K562 (cell line): Measurements from ENCODE around the gene GPRC5B. TPM values are rescaled to one million over a fixed set of nuclear protein-coding genes. Genes with fewer than 3 reads are reported as not detected.

Source experiments
- ATAC-seq: fragments of 200-7000 bp; cut with Tn5 transposase; 3 replicates; pipeline ENCODE4 v1.9.1; 2020; ENCODE audit warnings: moderate library complexity
- BruUV-seq: library from RNA; stranded (reverse); fragments of 400-500 nt; replicated peaks from 2 replicates; lab custom pipeline; 2021; lab: Mats Ljungman, UMichigan
- CTCF ChIA-PET: fragments of 300-600 bp; formaldehyde crosslinking; extraction: SDS; loops from one replicate; lab custom pipeline; 2021; ENCODE audit warnings: low intra/inter-chr PET ratio; lab: Yijun Ruan, JAX
- POLR2A ChIA-PET: fragments of 300-600, 350-650 bp; sonication (Branson Sonifier 250); formaldehyde crosslinking; extraction: SDS; loops from one replicate; lab custom pipeline; 2021; ENCODE audit warnings: antibody characterized with exemption, inconsistent platforms; lab: Yijun Ruan, JAX
- DNase-seq, 4 experiments: peaks; one replicate each; pipeline versions ENCODE4 v3.0.0 to v3.0.0-alpha.2; 2011 to 2018; ENCODE audit warnings: low spot score in 3 of 4, mixed read lengths in 3 of 4; ENCODE audit errors: extremely low read depth in 1 of 4
- FAIRE-seq: peaks from 2 replicates; lab custom pipeline; 2011; peaks lifted over from hg19 to GRCh38; lab: Jason Lieb, UNC
- H2AFZ ChIP-seq: 2 replicates; pipeline ENCODE4 v1.6.0; 2011; ENCODE audit warnings: low read depth, low read length, control low read depth, inconsistent platforms
- H3K27ac ChIP-seq: fragments of 200-600 bp; 3 replicates; pipeline ENCODE4 v1.8.0; 2011; ENCODE audit warnings: low read depth, mild to moderate bottlenecking, control low read depth, inconsistent platforms, low read length, moderate library complexity, mixed read lengths; ENCODE audit errors: extremely low read depth
- H3K27me3 ChIP-seq, 2 experiments: fragments of 300-600 bp in 1 of 2; 2 replicates in 1 of 2; 3 replicates in 1 of 2; pipeline versions ENCODE4 v1.6.0 to v1.8.0; 2011; ENCODE audit warnings: inconsistent platforms in 2 of 2, low read length in 2 of 2, mild to moderate bottlenecking in 1 of 2, mixed read lengths in 1 of 2, moderate library complexity in 1 of 2; ENCODE audit not compliant: control insufficient read depth in 2 of 2, insufficient read depth in 2 of 2
- H3K36me3 ChIP-seq: fragments of 300-600 bp; 3 replicates; pipeline ENCODE4 v1.8.0; 2011; ENCODE audit warnings: mild to moderate bottlenecking, low read length, inconsistent platforms; ENCODE audit not compliant: control insufficient read depth, insufficient read depth
- H3K4me1 ChIP-seq, 2 experiments: fragments of 200-600 bp in 1 of 2; replicated peaks in 1 of 2; 2 replicates in 1 of 2; 3 replicates in 1 of 2; pipeline versions ENCODE4 v1.5.1 to v1.8.0; 2011; ENCODE audit warnings: inconsistent platforms in 2 of 2, low read length in 2 of 2, mild to moderate bottlenecking in 1 of 2, mixed read lengths in 1 of 2, moderate library complexity in 1 of 2; ENCODE audit not compliant: control insufficient read depth in 2 of 2, insufficient read depth in 2 of 2
- H3K4me2 ChIP-seq: 2 replicates; pipeline ENCODE4 v1.6.1; 2011; ENCODE audit warnings: low read length, control low read depth, inconsistent platforms, mixed read lengths; ENCODE audit not compliant: insufficient read depth
- H3K4me3 ChIP-seq: fragments of 200-600 bp; sonication (generic), shearing (Covaris generic); 2 replicates; pipeline ENCODE4 v1.5.1; 2016; ENCODE audit warnings: control low read depth, inconsistent platforms
- H3K79me2 ChIP-seq: fragments of 200-600 bp; 3 replicates; pipeline ENCODE4 v1.8.0; 2011; ENCODE audit warnings: low read length, inconsistent platforms; ENCODE audit not compliant: control insufficient read depth, insufficient read depth
- H3K9ac ChIP-seq, 2 experiments: 2 replicates each; pipeline versions ENCODE4 v1.6.0 to v1.6.1; 2011; ENCODE audit warnings: low read depth in 2 of 2, low read length in 2 of 2, control low read depth in 1 of 2, inconsistent platforms in 1 of 2, mild to moderate bottlenecking in 1 of 2, mixed read lengths in 1 of 2; ENCODE audit not compliant: insufficient read depth in 1 of 2
- H3K9me1 ChIP-seq: one replicate; pipeline ENCODE4 v1.6.0; 2011; ENCODE audit warnings: inconsistent platforms, mild to moderate bottlenecking, low read length, moderate library complexity; ENCODE audit not compliant: control insufficient read depth, insufficient read depth
- H3K9me3 ChIP-seq: replicated peaks from 2 replicates; pipeline ENCODE4 v1.5.1; 2011; ENCODE audit warnings: low read depth, low read length, inconsistent platforms; ENCODE audit not compliant: control insufficient read depth, insufficient read depth
- H4K20me1 ChIP-seq: replicated peaks from 2 replicates; pipeline ENCODE4 v1.6.1; 2011; ENCODE audit warnings: low read length, inconsistent platforms, mixed read lengths; ENCODE audit not compliant: control insufficient read depth, insufficient read depth
- ARID4B ChIP-seq: sonication (generic); formaldehyde crosslinking; IDR thresholded peaks from 2 replicates; pipeline ENCODE4 v1.8.0; 2022; ENCODE audit warnings: mild to moderate bottlenecking, missing genetic modification reagents
- MYC ChIP-seq, 2 experiments: fragments of 250-450 bp in 1 of 2; sonication (Bioruptor Pico) in 1 of 2; IDR thresholded peaks; 2 replicates each; pipeline versions ENCODE4 v1.5.1 to v1.6.1; 2012 to 2021; ENCODE audit warnings: low read depth in 2 of 2, borderline replicate concordance in 1 of 2, improper control_type of control experiment in 1 of 2, low read length in 1 of 2, mild to moderate bottlenecking in 1 of 2, moderate library complexity in 1 of 2
- RBM25 ChIP-seq: fragments of 200-400 bp; formaldehyde crosslinking; IDR thresholded peaks from 2 replicates; pipeline ENCODE4 v1.6.1; 2018; ENCODE audit warnings: low read length, low read depth, moderate library complexity; ENCODE audit not compliant: severe bottlenecking
- SIN3A ChIP-seq, 2 experiments: fragments of 150-350 bp in 1 of 2; IDR thresholded peaks; 2 replicates each; pipeline ENCODE4 v1.6.1; 2011 to 2016; ENCODE audit warnings: borderline replicate concordance in 2 of 2, low read depth in 2 of 2, low read length in 2 of 2, mild to moderate bottlenecking in 2 of 2, moderate library complexity in 2 of 2; ENCODE audit not compliant: control insufficient read depth in 1 of 2
- TFAM ChIP-seq: fragments of 250-450 bp; sonication (Bioruptor Pico); conservative IDR thresholded peaks from 2 replicates; pipeline ENCODE4 v1.5.0; 2021; ENCODE audit warnings: mild to moderate bottlenecking, moderate library complexity
- ZNF184 ChIP-seq: sonication (generic); formaldehyde crosslinking; IDR thresholded peaks from 2 replicates; pipeline ENCODE4 v1.5.0; 2020; ENCODE audit warnings: missing genetic modification reagents
- ZNF696 ChIP-seq: fragments of 250-450 bp; sonication (Bioruptor Pico); conservative IDR thresholded peaks from 2 replicates; pipeline ENCODE4 v1.4.0; 2020; ENCODE audit warnings: mild to moderate bottlenecking, moderate library complexity
- WGBS: fragments of 100-300 bp; shearing (Covaris generic); methylation state at CpG from one replicate; pipeline ENCODE4 v1.1.6; 2016; ENCODE audit warnings: low coverage, mixed read lengths; ENCODE audit not compliant: insufficient coverage; ENCODE audit errors: missing lambda C conversion rate; 5-methylcytosine and 5-hydroxymethylcytosine counted together
- in situ Hi-C: fragments of 300-500 bp; cut with MboI; formaldehyde crosslinking; loops from 4 replicates; pipeline ENCODE4 v1.15.0; 2018; ENCODE audit warnings: inconsistent platforms, mixed read lengths
- intact Hi-C: fragments of 100-400 bp; cut with micrococcal nuclease; formaldehyde crosslinking; loops from 2 replicates; pipeline ENCODE4 v1.14.2; 2022
- polyA plus RNA-seq, 8 experiments: library from polyadenylated mRNA; depleted of rRNA in 4 of 8; stranded (reverse) in 5 of 8; unstranded in 3 of 8; fragments of >200 nt; fragmentation: Nextera tagmentation in 2 of 8; fragmentation: Illumina TruSeq in 1 of 8; extraction: Ambion mirVana in 2 of 8; extraction: Trizol in 1 of 8; gene quantifications; 2 replicates each; pipeline versions ENCODE4 v1.2.1 to v1.2.3, GENCODE V29; 2011 to 2014; ENCODE audit warnings: inconsistent platforms in 1 of 8, missing spikeins in 1 of 8
- total RNA-seq, 7 experiments: library from RNA; depleted of rRNA in 6 of 7; stranded (reverse); fragments of >200 nt in 6 of 7; fragmentation: Illumina TruSeq in 2 of 7; extraction: Trizol in 2 of 7; gene quantifications; 2 replicates each; pipeline versions ENCODE4 v1.2.1 to v1.2.3, GENCODE V29; 2011 to 2021; ENCODE audit warnings: low replicate concordance in 1 of 7
- TF ChIP-seq, protein P1 (sequence below): IDR thresholded peaks from 2 replicates; pipeline ENCODE4 v1.6.1; 2011; ENCODE audit not compliant: insufficient read length; ENCODE audit errors: extremely low read depth

Gene GPRC5B
- total and polyA plus RNA-seq, 9 of the 15 experiments (the other 6 are each of a cell fraction or from before 2014, with no cell fraction given), result 0.65 to 5.5 (median 1.3) TPM

DNA sequence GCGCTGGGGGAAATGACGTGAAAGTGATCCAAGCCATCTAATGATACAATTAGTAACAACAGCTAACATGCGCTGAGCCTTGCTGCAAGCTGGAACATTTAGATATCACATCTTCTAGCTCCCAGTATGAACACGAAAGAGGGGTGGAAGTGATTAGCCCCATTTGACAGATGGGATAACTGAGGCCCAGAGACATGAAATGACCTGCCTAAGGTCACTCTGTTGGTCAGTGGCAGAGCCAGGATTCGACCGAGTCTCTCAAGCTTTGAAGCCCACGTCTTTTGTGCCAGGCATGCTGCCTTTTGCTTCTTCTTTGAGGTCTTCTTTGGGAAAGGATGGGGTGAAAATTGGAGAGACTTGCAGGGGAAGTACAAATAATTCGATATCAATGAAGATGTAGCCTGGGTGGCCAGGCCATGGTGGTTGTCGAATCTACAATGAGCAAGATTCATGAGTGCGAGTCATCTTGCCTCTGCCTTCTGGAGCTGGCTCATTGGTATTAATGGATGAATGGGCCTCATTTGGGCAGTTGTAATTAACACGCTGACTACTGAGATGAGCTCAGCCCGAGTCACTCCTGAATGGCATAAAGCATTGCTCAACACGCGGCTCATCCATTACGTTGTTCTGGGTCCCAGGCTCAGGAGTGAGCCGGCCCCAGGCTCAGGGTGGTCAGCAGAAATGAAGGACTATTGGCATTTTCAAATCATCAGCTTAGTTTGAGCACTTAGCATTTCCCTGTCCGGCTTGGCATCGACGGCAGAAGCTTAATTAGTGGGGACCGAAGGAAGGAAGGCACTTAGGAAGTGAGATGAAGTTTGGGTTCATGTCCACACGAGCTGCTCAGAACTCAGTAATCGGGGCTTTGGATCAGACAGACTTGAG, 28.0 kb upstream of the GPRC5B start:
- WGBS, result 2% methylated on average over 22 of the region's 22 CpGs
- Histone ChIP-seq H3K4me3 (no peak overlapping the region), H3K9me1 (no peaks in the 10 kb centered on the region), H3K9me3 (no peaks in the 10 kb centered on the region), H3K36me3 (no peaks in the 10 kb centered on the region), H4K20me1 (no peaks in the 10 kb centered on the region), H3K4me1 (no peaks in the 10 kb centered on the region), H2AFZ (no peak overlapping the region), H3K79me2 (no peaks in the 10 kb centered on the region), H3K27me3 (peaks cover 2 to 24% of the 10 kb centered on the region in 2 experiments; a peak in 2 of 5 replicates), H3K27ac (no peak overlapping the region), H3K9ac (no peak overlapping the region), H3K4me2 (no peak overlapping the region)
- no TSS peak for BruUV-seq
- ChIA-PET POLR2A (interaction anchor here (0.6 to 0.7 kb wide), 2 partner anchors 79 to 446 kb away, joined by 3 to 5 read pairs; no protein-coding TSS in a partner anchor), CTCF (no interaction called here)
- intact Hi-C loops, result no loop called here
- in situ Hi-C loops, result no loop called here
- FAIRE-seq (no peak), DNase-seq (no peak), ATAC-seq (no peak)
- TF ChIP-seq MYC (IDR thresholded peaks at IDR 0.05; ENCODE audit: low read depth, low read length) (no peak), MYC (CRISPR knock-in tag; IDR thresholded peaks at IDR 0.05; ENCODE audit: borderline replicate concordance, low read depth) (no peak), TFAM (no peak), ZNF696 (CRISPR knock-in tag) (no peak), RBM25 (peak; percentile 57), ARID4B (CRISPR knock-in tag) (no peak), SIN3A (IDR thresholded peaks at IDR 0.05; ENCODE audit: borderline replicate concordance in 2 of 2, control insufficient read depth in 1 of 2, low read depth in 2 of 2, low read length in 2 of 2) (no peak), ZNF184 (CRISPR knock-in tag) (no peak)
- TF ChIP-seq, protein P1, sequence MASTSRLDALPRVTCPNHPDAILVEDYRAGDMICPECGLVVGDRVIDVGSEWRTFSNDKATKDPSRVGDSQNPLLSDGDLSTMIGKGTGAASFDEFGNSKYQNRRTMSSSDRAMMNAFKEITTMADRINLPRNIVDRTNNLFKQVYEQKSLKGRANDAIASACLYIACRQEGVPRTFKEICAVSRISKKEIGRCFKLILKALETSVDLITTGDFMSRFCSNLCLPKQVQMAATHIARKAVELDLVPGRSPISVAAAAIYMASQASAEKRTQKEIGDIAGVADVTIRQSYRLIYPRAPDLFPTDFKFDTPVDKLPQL, result no peak
